HuH-7.5 (cell line): Measurements from ENCODE around the gene CEACAM3.

Experiments used
- DNase-seq: peaks from one replicate; pipeline ENCODE4 v3.0.0; 2011; ENCODE audit warnings: low spot score

CEACAM3 gene

DNA sequence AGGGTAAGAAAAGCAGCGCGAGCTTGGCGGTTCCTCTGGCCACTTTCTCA, 48.4 kb downstream of the CEACAM3 start, which contains the start of gene DMRTC2:
Gene DMRTC2, plus strand, starts transcription at position 42 of the 50 bp plus-strand sequence. CDS start 2,387 bp downstream, outside the sequence.
- DNase-seq = no peak

DNA sequence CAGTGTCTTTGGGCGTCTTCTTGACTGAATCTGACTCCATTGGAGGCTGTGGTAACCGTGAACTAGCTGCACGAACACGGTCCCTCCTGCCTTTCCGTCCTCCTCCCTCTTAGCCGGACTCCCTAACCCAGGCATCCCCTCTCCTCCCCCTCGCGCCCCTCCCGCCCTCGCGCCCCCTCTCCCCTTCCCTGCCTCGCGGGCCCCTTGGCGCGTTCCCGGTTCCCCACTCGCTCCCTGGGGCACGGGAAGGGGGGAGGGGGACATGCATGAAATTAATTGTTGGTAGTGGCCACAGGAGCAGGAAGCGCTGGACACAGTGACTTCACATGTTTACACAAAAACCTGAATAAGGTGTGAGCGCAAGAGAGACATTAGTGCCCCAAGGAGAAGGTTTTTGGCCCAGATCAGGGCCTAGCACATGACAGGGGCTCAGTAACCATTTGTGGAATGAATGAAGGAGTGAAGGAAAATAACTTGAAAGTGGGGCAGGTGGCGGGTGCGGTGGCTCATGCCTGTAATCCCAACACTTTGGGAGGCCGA, 48.7 kb downstream of the CEACAM3 start:
- DNase-seq = no peak

DNA sequence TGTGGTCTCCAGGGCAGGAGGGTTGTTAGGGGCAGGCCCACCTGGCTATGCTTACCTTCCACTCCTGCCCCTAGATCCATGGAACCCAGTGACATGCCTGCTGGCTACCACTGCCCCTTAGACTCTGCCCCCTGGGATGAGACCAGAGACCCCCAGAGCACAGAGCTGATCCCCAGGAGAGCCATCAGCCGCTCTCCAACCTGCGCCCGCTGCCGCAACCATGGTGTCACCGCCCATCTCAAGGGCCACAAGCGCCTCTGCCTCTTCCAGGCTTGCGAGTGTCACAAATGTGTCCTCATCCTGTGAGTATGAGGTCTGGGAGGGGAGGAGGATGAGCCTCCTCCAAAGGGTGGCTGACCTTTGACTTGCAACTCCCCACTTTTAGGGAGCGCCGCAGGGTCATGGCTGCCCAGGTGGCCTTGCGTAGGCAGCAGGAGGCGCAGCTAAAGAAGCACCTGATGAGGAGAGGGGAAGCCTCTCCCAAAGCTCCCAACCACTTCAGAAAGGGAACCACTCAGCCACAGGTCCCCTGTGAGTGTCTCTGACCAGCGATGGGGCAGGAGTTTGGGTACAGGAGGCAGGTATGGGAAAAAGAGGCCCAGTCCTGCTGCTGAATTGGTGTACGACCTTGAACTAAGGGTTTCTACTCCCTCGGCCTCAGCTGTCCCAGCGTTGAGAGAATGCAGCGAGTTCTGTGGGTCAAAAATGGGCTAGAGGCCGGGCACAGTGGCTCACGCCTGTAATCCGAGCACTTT, 51.1 kb downstream of the CEACAM3 start:
- DNase-seq = no peak

DNA sequence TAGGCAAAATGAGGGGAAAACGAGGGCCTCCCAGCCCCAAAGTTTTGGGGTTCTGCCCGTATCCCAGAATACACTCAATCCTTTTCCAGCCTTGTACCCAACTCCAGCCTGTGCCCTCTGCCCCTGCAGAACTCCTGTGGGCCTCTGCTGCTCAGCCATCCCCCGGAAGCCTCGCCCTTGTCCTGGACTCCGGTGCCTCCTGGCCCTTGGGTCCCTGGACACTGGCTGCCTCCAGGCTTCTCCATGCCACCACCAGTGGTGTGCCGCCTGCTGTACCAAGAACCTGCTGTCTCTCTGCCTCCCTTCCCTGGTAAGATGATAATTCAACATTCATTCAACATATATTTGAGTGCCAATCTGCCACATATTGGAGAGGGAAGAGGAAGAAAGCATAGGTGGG, 52.3 kb downstream of the CEACAM3 start:
- no peak for DNase-seq

DNA sequence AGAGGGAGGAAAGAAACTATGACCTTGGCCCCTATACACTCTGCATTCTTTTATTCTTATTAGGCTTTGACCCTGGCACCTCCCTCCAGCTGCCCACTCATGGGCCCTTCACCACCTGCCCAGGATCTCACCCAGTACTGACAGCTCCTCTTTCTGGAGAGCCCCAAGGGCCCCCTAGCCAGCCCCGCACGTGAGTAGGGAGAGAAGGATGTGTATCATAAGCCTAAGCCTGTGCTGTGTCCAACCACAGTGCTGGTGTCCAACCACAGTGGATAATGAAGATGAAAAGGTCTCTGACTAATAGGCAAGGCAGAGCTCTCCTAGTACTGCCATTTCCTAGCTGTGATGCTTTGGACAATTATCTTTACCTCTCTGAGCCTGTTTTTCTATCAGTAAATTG, 52.7 kb downstream of the CEACAM3 start:
- DNase-seq = no peak

DNA sequence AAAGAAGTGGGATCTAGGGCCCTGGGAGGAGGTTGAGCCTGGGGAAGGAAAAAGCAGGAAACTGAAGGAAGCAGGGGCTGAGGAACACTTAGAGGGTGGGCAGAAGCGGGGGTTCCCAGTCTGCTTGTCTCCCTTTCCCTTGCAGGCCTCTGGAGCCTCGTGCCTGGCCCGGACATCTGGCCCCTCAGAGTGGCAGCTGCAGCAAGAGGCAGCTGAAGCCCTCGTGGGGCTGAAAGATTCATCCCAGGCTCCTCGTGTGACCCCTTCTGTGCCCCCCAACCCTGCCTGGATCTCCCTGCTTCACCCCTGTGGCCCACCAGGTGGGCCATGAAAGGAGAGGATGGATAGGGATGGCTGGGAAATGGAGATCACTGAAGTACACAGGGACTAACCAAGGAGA, 54.0 kb downstream of the CEACAM3 start:
- DNase-seq = no peak

DNA sequence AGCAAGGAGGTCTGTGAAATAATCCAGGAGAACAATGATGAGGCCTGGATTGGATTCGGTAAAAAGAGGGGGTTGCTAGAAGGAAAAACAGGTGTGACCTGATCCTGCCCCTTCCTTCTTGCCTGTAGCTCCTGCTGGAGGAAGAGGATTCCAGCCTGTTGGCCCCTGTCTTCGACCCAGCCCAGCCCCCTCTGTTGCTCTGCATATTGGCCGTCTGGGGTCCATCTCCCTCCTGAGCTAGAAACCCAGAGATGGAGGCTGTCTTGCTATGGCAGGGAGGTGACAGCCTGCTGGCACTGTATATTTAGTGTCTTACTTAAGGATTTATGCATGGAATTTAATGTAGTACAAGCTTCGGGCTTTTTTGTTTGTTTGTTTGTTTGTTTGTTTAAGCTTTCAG, 55.1 kb downstream of the CEACAM3 start:
- no peak for DNase-seq

DNA sequence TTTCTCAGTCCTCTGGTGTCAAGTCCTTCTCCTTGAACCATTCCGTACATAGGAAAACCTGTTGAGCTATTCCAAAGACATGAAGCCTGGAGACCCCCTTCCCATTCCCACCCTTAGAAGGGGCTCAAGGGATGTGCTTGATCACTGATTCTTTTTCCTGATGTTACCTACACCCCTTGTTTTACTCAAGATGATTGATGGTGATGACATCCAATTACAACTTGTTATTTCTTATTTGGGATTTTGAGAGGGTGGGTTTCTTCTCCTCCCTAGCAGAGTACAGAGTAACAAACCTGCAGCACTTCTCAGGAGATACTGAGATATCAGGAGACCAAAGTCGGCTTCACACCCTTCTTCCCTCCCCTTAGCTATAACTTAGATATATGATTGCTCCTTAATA, 57.0 kb downstream of the CEACAM3 start:
- no peak for DNase-seq

DNA sequence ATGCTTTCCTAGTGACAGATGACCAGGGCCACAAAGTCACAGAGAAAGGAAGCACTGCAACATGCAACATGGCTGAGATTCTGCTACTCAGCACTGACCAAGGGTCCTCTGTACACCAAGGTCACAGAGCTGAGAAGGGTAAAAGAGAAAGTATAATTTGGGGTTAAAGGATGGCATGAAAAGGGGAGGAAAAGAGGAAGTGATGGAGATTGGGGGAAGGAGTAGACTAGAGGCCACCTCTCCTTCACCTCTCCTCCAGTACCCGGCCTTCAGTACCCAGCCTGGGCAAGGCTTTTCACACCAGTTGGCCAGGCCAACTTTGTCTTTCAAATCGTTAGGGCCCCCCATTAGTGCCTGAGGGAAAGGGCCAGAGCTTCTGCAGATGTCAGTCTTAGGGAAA, 57.4 kb downstream of the CEACAM3 start:
- DNase-seq = no peak

DNA sequence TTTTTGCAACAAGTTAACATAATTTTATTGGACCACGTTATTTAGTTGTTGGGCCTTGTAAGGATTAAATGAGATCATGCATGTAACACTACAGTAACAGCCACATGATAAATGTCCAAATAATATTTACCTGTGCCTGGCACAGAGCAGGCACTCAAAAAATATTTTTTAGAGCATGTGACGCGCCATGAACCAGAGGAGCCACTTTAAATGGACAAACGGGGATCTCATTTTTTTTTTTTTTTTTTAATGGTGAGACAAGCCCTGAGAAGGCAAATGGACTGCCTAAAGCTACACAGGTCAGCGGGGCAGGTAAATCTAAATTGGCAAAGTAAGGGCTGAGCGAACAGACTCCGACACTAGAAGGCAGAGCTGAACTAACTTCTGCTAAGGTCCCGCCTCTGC, 62.8 kb downstream of the CEACAM3 start:
- DNase-seq = no peak

DNA sequence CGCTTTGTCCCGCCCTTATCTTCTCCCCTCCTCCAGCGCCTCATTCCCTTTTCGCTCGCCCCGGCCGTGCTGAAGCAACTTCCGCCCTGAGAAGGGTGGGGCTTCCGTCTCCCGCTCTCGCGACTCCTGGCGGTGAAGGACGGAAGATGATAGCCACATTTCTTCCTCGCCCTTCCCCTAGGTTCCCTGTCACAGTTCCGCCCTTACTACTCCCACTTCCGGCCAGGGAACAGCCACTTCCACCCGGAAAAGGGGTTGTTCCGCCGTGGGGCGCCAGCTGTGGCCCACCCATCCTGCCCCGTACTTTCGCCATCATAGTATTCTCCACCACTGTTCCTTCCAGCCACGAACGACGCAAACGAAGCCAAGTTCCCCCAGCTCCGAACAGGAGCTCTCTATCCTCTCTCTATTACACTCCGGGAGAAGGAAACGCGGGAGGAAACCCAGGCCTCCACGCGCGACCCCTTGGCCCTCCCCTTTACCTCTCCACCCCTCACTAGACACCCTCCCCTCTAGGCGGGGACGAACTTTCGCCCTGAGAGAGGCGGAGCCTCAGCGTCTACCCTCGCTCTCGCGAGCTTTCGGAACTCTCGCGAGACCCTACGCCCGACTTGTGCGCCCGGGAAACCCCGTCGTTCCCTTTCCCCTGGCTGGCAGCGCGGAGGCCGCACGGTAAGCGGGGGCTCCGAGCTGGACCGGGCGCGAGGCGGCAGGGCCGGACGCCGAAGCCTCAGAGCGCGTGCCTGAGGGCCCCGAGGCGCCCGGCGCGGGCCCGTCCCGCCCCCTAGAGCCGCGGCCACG, 63.4 kb downstream of the CEACAM3 start, which contains the start of gene RPS19:
Gene RPS19, plus strand, starts transcription at position 638 of the 801 bp plus-strand sequence. CDS start 520 bp downstream, outside the sequence.
- peak; percentile 95 for DNase-seq

DNA sequence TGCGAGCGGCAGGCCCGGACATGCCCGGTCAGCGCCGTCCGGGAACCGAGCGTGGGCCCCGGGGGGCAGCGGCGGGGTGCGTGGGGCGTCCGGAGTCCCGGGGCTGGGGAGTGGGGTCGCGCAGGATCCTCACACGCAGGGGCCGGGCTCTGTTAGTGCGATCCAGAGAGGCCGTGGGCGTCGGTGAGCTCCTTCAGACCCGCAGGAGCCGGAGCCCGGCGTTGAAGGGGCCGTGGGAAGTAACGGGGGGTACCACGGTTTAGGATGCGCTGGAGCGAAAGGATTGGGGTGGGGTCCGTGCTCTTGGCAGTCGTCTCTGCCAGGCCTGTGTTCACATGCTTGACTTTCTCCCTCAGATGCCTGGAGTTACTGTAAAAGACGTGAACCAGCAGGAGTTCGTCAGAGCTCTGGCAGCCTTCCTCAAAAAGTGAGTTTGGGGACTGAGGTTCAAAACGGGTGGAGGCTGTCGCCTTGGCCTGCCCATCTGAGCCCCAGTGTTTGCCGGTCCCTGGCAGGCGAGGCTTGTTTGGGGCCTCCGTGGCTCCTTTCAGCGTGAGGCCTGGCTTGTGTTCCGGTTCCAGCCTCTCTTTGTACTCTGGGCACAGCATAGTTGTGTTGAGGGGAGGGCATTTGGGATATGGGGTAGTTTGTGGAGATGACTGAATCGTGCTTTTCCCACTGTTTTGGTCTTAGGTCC, 64.2 kb downstream of the CEACAM3 start:
- no peak for DNase-seq
